ENCODE results near the gene FOXM1. TPM values are rescaled to one million over a fixed set of nuclear protein-coding genes. Genes with fewer than 3 reads are reported as not detected.
"Not testable (repeated sequence)": the region's sequence is repeated elsewhere in the genome, so short reads cannot be mapped to it uniquely, and the experiment has no call there.

The FOXM1 gene
- total RNA-seq, 1 experiment from 2014 or later: 107 TPM

DNA sequence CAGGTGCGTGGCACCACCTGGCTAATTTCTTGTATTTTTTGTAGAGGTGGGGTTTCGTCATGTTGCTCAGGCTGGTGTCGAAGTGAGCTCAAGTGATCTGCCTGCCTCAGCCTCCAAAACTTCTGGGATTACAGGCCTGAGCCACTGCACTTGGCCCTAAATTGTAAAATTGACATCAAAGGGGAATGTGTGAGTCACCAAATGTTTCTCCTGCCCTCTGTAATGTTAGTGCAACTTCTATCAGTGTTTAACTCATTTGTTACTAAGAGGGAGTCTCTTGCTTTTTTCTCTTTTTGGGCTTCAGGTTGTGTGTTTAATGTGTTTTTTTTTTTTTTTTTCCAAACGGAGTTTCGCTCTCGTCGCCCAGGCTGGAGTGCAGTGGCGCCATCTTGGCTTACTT, 16.0 kb upstream of the FOXM1 start:
- no peak overlapping the region for H3K27ac ChIP-seq
- H3K27me3 ChIP-seq: no peaks in the 10 kb centered on the region
- peaks cover 6% of the 10 kb centered on the region; the same call in 1 of the 2 replicates for H3K36me3 ChIP-seq
- DNase-seq: no peak
- no peak overlapping the region for H3K4me3 ChIP-seq
- H3K9me3 ChIP-seq (replicated peaks): no peaks in the 10 kb centered on the region
- H3K4me1 ChIP-seq: peaks cover 5% of the 10 kb centered on the region; the same call in 1 of the 2 replicates

DNA sequence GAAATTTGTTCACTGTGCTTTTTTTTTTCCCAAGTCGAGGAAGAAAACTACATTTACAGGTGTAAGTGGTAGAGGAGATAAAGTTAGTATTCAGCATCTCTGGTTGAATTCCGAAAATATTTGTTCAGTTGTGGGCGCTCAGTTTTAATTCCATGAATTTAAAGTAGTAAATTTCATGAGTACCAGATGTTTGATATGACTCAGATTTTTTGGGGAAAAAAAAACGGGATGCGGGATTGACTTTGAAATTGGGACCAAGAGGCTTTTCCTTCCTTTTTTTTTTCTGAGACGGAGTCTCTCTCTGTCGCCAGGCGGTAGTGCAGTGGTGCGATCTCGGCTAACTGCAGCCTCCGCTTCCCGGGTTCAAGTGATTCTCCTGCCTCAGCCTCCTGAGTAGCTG, 15.3 kb upstream of the FOXM1 start:
- peaks cover 5% of the 10 kb centered on the region; the same call in 1 of the 2 replicates for H3K4me1 ChIP-seq
- peak overlapping the region; percentile 77 for H3K4me3 ChIP-seq
- DNase-seq: no peak
- H3K27me3 ChIP-seq: no peaks in the 10 kb centered on the region
- H3K9me3 ChIP-seq (replicated peaks): no peaks in the 10 kb centered on the region
- peaks cover 6% of the 10 kb centered on the region; the same call in 1 of the 2 replicates for H3K36me3 ChIP-seq
- no peak overlapping the region for H3K27ac ChIP-seq

DNA sequence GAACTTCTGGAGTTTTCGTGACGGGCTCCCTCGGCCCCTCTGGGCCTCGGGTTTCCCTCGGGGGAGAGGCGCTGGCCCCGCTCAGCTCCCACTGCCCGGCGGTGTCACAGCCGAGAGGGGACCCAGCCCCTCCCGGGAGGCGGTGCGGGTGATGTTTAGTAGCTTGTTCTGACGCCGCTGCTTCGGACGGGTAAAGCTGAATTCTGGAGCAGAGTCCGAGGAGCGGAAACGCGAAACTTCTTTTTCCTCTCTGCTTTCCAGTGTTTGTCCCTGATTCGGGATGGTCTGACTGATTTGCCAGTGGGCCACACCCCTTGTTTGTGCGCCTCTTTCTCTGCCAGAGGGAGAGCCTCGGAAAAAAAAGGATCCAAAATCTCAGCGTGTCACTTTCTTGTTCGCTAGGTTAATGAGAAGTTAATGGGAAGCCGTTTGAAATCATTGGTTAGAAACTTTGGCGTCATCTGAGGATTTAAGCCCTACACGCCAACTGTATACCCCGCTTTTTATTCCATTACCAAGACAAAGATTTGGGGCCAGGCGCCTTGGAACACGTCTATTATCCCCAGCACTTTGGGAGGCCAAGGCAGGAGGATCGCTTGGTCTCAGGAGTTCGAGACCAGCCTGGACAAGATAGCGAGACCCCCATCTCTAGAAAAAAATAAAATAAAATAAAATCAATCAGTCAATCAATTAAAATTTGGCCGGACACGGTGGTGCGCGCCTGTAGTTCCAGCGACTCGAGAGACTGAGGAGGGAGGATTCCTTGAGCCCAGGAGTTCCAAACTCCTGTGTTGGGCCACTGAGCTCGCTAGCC, 14.5 kb upstream of the FOXM1 start:
- Histone ChIP-seq H3K27me3 (no peaks in the 10 kb centered on the region), H3K4me3 (peak overlapping the region; percentile 77), H3K27ac (peak overlapping the region; percentile 79), H3K36me3 (0 out of 2 replicates have a peak, but pooled peaks cover 3% of the 10 kb centered on the region), H3K4me1 (peaks cover 5% of the 10 kb centered on the region; the same call in 1 of the 2 replicates), H3K9me3 (replicated peaks) (no peaks in the 10 kb centered on the region)
- peak; percentile 79 to 84 for DNase-seq

GRCh38 chr12:2890388-2891239, 13.6 kb upstream of the FOXM1 start, which contains the start of gene TULP3:
TSS of gene TULP3 (plus strand) at chr12:2890891. CDS start at chr12:2890948, 57 bp downstream.
- Histone ChIP-seq H3K27me3 (no peaks in the 10 kb centered on the region), H3K9me3 (replicated peaks) (no peaks in the 10 kb centered on the region), H3K4me3 (peak within 1 kb of the TSS; percentile 77), H3K36me3 (peaks cover 6% of the 10 kb centered on the region), H3K27ac (peak within 1 kb of the TSS; percentile 79), H3K4me1 (peaks cover 8% of the 10 kb centered on the region)
- DNase-seq: peak; percentile 99

DNA sequence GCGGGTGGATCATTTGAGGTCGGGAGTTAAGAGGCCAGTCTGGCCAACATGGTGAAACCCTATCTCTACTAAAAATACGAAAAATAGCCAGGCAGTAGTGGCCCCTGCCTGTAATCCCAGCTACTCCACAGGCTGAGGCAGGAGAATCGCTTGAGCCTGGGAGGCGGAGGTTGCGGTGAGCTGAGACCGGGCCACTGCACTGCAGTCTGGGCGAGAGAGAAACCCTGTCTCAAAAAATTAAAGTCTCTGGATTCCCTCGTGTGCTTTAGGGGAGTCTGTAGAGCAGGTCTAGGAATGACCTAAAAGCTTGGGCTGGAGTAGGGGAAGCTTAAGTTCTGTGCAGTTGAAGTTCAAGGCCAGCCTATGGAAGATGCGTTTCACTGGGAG, 13.0 kb upstream of the FOXM1 start:
- no peak for DNase-seq
- peaks cover 10% of the 10 kb centered on the region for H3K4me1 ChIP-seq
- H3K27ac ChIP-seq: peak overlapping the region; percentile 79
- H3K27me3 ChIP-seq: no peaks in the 10 kb centered on the region
- H3K9me3 ChIP-seq (replicated peaks): no peaks in the 10 kb centered on the region
- H3K36me3 ChIP-seq: peaks cover 8% of the 10 kb centered on the region
- H3K4me3 ChIP-seq: peak overlapping the region; percentile 77

- Histone ChIP-seq H3K27ac (no peak overlapping the region), H3K4me1 (peaks cover 10% of the 10 kb centered on the region)
These were observed 9.9 kb upstream of the FOXM1 start for GRCh38 chr12:2886768-2887450.

DNA sequence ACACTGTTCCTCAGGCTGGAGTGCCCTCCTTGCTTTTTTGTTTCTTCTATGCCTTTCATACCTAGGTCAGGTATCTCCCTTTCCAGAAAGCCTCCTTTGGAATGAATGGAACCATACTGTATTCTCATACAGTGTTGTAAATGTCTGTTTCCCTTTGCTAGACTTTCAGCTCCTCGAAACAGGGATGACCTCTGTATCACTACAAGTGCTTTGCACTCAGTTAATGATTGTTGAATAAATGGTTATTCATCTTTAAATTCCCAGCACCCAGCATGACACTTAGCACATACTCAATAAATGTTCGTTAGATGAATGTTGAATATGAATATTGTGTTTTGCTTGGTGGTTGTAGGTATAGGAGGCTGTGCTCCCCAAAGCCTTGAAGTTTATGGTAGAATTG, 7.8 kb upstream of the FOXM1 start:
- H3K27ac ChIP-seq: no peak overlapping the region
- peaks cover 9% of the 10 kb centered on the region for H3K36me3 ChIP-seq
- no peak overlapping the region for H3K4me3 ChIP-seq
- no peaks in the 10 kb centered on the region for H3K27me3 ChIP-seq
- DNase-seq: no peak
- peaks cover 6% of the 10 kb centered on the region for H3K4me1 ChIP-seq
- H3K9me3 ChIP-seq (replicated peaks): no peaks in the 10 kb centered on the region

More at GRCh38 chr12:2886768-2887450, 9.9 kb upstream of the FOXM1 start:
- Histone ChIP-seq H3K36me3 (peaks cover 8% of the 10 kb centered on the region), H3K4me3 (no peak overlapping the region), H3K9me3 (replicated peaks) (no peaks in the 10 kb centered on the region), H3K27me3 (no peaks in the 10 kb centered on the region)
- no peak for DNase-seq

GRCh38 chr12:2879853-2880252, 2.9 kb upstream of the FOXM1 start:
- H3K36me3 ChIP-seq: peaks cover 13% of the 10 kb centered on the region

GRCh38 chr12:2877953-2878732, 1.2 kb upstream of the FOXM1 start:
- H3K27ac ChIP-seq: peak overlapping the region; percentile 99
- peak overlapping the region; percentile 97 for H3K4me3 ChIP-seq
- H3K4me1 ChIP-seq: peaks cover 6% of the 10 kb centered on the region
- H3K27me3 ChIP-seq: no peaks in the 10 kb centered on the region
- no peak for DNase-seq
- no peaks in the 10 kb centered on the region for H3K9me3 ChIP-seq (replicated peaks)
- peaks cover 27% of the 10 kb centered on the region for H3K36me3 ChIP-seq

More at GRCh38 chr12:2879853-2880252, 2.9 kb upstream of the FOXM1 start:
- no peaks in the 10 kb centered on the region for H3K9me3 ChIP-seq (replicated peaks)
- H3K4me3 ChIP-seq: no peak overlapping the region
- no peak for DNase-seq
- no peaks in the 10 kb centered on the region for H3K27me3 ChIP-seq
- H3K4me1 ChIP-seq: peaks cover 6% of the 10 kb centered on the region
- H3K27ac ChIP-seq: no peak overlapping the region

- peaks cover 41% of the 10 kb centered on the region for H3K36me3 ChIP-seq
- H3K27me3 ChIP-seq: no peaks in the 10 kb centered on the region
- peaks cover 6% of the 10 kb centered on the region for H3K4me1 ChIP-seq
- H3K27ac ChIP-seq: peak overlapping the region; percentile 99
- peak; percentile 49 to 54 for DNase-seq
- H3K9me3 ChIP-seq (replicated peaks): no peaks in the 10 kb centered on the region
- H3K4me3 ChIP-seq: peak overlapping the region; percentile 97
These were observed 435 bp downstream of the FOXM1 start for GRCh38 chr12:2876431-2877046.

DNA sequence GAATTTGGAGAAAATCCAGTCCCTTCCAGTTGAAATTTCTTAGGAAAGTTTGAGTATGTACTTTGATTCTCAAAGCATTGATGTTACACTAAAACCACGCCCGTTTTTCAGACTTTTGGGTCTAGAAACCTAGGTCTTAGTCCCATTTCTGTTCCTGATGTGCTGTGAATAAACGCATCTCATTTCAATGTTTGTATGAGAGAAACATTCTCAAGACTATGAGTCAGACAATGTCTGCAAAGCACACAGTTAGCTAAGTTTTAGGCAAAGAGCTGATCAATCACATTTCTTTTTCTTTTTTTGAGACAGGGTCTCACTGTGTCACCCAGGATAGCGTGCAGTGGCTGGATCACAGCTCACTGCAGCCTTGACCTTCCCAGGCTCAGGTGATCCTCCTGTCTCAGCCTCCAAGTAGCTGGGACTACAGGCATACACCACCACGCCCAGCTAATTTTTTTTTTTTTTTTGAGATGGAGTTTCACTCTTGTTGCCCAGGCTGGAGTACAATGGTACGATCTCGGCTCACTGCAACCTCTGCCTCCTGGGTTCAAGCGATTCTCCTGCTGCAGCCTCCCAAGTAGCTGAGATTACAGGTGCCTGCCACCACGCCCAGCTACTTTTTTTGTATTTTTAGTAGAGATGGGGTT, 7.9 kb downstream of the FOXM1 start:
- not testable (repeated sequence) for H3K27ac ChIP-seq, DNase-seq
- peaks cover 89% of the 10 kb centered on the region for H3K36me3 ChIP-seq

DNA sequence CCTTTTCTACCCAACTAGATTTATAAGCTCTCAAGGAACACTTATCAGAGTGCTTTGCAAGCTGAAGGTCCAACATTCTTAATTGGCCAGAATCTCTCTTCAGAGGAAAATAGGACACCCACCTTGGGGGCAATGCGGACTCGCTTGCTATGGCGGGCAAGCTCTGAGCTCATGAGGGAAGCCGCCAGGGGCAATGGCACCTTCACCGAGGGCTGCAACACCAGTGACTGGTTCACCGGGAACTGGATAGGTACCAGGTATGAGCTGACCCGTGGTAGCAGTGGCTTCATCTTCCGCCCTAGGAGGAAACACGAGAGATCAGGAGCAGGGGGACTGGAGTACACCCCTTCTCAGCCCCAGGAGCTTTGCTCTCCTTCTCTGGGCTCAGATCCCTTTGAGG, 12.8 kb downstream of the FOXM1 start:
- no peak for DNase-seq
- Histone ChIP-seq H3K9me3 (replicated peaks) (no peaks in the 10 kb centered on the region), H3K27ac (no peak overlapping the region), H3K4me1 (no peaks in the 10 kb centered on the region), H3K36me3 (peaks cover 92% of the 10 kb centered on the region), H3K27me3 (no peaks in the 10 kb centered on the region), H3K4me3 (no peak overlapping the region)

More for the DNA sequence above, 7.9 kb downstream of the FOXM1 start:
- H3K27me3 ChIP-seq; H3K4me1 ChIP-seq; H3K4me3 ChIP-seq; H3K9me3 ChIP-seq (replicated peaks): not testable (repeated sequence)

DNA sequence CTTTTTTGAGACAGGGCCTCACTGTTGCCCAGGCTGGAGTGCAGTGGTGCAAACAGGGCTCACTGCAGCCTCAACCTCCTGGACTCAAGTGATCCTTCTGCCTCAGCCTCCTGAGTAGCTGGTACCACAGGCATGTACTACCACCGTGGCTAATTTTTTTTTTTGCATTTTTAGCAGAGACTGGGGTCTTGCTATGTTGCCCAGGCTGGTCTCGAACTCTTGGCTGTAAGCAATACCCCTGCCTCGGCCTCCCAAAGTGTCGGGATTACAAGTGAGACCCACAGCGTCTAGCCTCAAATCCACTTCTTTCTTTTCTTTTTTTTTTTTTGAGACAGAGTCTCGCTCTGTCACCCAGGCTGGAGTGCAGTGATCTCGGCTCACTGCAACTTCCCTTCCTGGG, 13.6 kb downstream of the FOXM1 start:
- not testable (repeated sequence) for H3K4me3 ChIP-seq; H3K9me3 ChIP-seq (replicated peaks)
- H3K36me3 ChIP-seq: peaks cover 92% of the 10 kb centered on the region

More for the DNA sequence above, 13.6 kb downstream of the FOXM1 start:
- not testable (repeated sequence) for DNase-seq, H3K4me1 ChIP-seq, H3K27me3 ChIP-seq, H3K27ac ChIP-seq

Data from SJCRH30 (cell line).